Activated CD4-positive, alpha-beta T cell treated with anti-CD3 and anti-CD28 coated beads, Interleukin-2, Interleukin-4, amounts not matched to agents 100 ng/mL and 50 ng/mL, durations not matched to agents 16 hours and 8 hours (primary cell): ENCODE data around the gene SAPCD1.
A peak's percentile ranks its signal among the peaks of the same experiment; 100 is the strongest.
"Not testable (repeated sequence)": the region's sequence is repeated elsewhere in the genome, so short reads cannot be mapped to it uniquely, and the experiment has no call there.

Experiments used
- DNase-seq: peaks from one replicate; pipeline ENCODE4 v3.0.0-alpha.2; 2020; ENCODE audit warnings: low spot score

SAPCD1 gene

GRCh38 chr6:31778999-31779885 is 16.8 kb downstream of the SAPCD1 start:
- DNase-seq, result no peak

GRCh38 chr6:31779908-31780307 is 17.5 kb downstream of the SAPCD1 start:
- DNase-seq, result no peak

- DNase-seq, result no peak
These were observed 18.2 kb downstream of the SAPCD1 start for GRCh38 chr6:31780507-31781243.

GRCh38 chr6:31781244-31782125 is 19.0 kb downstream of the SAPCD1 start:
- no peak for DNase-seq

GRCh38 chr6:31782126-31782855 is 19.8 kb downstream of the SAPCD1 start:
- no peak for DNase-seq

- DNase-seq, result no peak
These were observed 21.9 kb downstream of the SAPCD1 start for GRCh38 chr6:31784098-31784925.

- no peak for DNase-seq
These were observed 23.0 kb downstream of the SAPCD1 start for GRCh38 chr6:31785475-31785874.

GRCh38 chr6:31791324-31792089 is 29.1 kb downstream of the SAPCD1 start:
- DNase-seq, result peak; percentile 49

GRCh38 chr6:31792090-31792374 is 29.6 kb downstream of the SAPCD1 start:
- DNase-seq, result no peak

- DNase-seq, result no peak
These were observed 30.3 kb downstream of the SAPCD1 start for GRCh38 chr6:31792761-31793171.

GRCh38 chr6:31793927-31794245 is 31.4 kb downstream of the SAPCD1 start:
- DNase-seq, result not testable (repeated sequence)

GRCh38 chr6:31794294-31794865 is 31.9 kb downstream of the SAPCD1 start:
- peak; percentile 28 for DNase-seq

- DNase-seq, result no peak
These were observed 32.6 kb downstream of the SAPCD1 start for GRCh38 chr6:31794866-31795615.

GRCh38 chr6:31795616-31796298 is 33.3 kb downstream of the SAPCD1 start, which contains the start of gene VARS1:
Gene VARS1 (minus strand): TSS chr6:31795752. CDS start chr6:31795217, 535 bp downstream.
- peak; percentile 89 for DNase-seq

- DNase-seq, result no peak
These were observed 34.5 kb downstream of the SAPCD1 start for GRCh38 chr6:31796993-31797385.

GRCh38 chr6:31797588-31797987 is 35.1 kb downstream of the SAPCD1 start:
- peak; percentile 56 for DNase-seq

- DNase-seq, result no peak
These were observed 37.3 kb downstream of the SAPCD1 start for GRCh38 chr6:31799781-31800180.
